ENCODE data around the gene GOLGA8N.

DNA sequence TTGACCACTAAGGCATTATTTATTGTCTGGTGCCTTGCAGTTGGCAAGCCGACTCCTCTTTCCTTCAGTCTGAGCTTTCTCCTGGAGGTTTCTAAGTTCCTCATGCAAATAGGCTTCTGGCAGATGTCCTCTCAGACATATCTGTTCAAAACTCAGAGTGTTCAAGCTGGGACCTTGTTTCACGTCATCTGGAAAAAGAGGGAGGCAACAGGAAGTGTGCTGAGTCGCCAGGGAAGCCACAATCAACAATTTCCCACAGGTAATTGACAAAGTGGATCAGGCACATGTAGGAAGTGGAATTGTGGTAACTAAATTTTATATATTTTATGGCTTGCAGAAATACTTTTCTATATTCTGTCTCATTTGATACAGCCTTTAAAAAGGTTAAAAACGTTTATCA lies 62.8 kb downstream of the GOLGA8N start:
- TF ChIP-seq, protein P1, sequence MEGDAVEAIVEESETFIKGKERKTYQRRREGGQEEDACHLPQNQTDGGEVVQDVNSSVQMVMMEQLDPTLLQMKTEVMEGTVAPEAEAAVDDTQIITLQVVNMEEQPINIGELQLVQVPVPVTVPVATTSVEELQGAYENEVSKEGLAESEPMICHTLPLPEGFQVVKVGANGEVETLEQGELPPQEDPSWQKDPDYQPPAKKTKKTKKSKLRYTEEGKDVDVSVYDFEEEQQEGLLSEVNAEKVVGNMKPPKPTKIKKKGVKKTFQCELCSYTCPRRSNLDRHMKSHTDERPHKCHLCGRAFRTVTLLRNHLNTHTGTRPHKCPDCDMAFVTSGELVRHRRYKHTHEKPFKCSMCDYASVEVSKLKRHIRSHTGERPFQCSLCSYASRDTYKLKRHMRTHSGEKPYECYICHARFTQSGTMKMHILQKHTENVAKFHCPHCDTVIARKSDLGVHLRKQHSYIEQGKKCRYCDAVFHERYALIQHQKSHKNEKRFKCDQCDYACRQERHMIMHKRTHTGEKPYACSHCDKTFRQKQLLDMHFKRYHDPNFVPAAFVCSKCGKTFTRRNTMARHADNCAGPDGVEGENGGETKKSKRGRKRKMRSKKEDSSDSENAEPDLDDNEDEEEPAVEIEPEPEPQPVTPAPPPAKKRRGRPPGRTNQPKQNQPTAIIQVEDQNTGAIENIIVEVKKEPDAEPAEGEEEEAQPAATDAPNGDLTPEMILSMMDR (conservative IDR thresholded peaks at IDR 0.05): no peak
- no peak for TF ChIP-seq ZFX (IDR thresholded peaks at IDR 0.05)
